ENCODE results near the gene C8B. TPM values are rescaled to one million over a fixed set of nuclear protein-coding genes. Genes with fewer than 3 reads are reported as not detected.

Gene C8B
- total RNA-seq, 4 donors from 2014 or later = not detected

DNA sequence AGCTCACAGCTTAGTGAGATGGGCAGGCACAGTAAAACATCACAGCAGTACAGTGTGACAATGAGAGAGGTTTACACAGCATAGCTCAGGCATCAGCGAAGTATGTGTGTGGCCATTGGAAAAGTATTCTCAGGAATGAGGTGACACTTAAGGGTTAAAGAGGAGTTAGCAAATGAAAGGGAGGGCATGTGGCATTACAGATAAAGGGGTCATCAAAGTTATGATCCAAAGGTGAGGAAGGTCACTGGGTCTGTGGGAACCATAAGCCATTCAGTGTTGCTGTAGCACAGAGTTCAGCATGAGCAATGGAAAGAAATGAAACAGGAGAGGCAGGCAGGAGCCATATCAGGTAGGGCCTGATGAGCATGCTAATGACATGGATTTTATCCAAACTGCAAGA lies 4.5 kb upstream of the C8B start:
- Histone ChIP-seq H3K27me3 (peaks cover 5% of the 10 kb centered on the region), H3K9me3 (peaks cover 0 to 9% (median 0%) of the 10 kb centered on the region in 3 donors), H3K27ac (no peak overlapping the region), H3K4me1 (no peaks in the 10 kb centered on the region), H3K36me3 (no peaks in the 10 kb centered on the region), H3K4me3 (no peak overlapping the region)
- 83 to 100% methylated on average over 1 of the region's 1 CpG for WGBS, 2 donors (ENCODE audit: low coverage in 1 of 2)
- ATAC-seq = no peak
- TF ChIP-seq POLR2AphosphoS5 (IDR thresholded peaks at IDR 0.05) (no peak), EP300 (IDR thresholded peaks at IDR 0.05) (no peak), POLR2A (IDR thresholded peaks at IDR 0.05) (no peak)
- TF ChIP-seq, protein P1, sequence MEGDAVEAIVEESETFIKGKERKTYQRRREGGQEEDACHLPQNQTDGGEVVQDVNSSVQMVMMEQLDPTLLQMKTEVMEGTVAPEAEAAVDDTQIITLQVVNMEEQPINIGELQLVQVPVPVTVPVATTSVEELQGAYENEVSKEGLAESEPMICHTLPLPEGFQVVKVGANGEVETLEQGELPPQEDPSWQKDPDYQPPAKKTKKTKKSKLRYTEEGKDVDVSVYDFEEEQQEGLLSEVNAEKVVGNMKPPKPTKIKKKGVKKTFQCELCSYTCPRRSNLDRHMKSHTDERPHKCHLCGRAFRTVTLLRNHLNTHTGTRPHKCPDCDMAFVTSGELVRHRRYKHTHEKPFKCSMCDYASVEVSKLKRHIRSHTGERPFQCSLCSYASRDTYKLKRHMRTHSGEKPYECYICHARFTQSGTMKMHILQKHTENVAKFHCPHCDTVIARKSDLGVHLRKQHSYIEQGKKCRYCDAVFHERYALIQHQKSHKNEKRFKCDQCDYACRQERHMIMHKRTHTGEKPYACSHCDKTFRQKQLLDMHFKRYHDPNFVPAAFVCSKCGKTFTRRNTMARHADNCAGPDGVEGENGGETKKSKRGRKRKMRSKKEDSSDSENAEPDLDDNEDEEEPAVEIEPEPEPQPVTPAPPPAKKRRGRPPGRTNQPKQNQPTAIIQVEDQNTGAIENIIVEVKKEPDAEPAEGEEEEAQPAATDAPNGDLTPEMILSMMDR (IDR thresholded peaks at IDR 0.05) = no peak

DNA sequence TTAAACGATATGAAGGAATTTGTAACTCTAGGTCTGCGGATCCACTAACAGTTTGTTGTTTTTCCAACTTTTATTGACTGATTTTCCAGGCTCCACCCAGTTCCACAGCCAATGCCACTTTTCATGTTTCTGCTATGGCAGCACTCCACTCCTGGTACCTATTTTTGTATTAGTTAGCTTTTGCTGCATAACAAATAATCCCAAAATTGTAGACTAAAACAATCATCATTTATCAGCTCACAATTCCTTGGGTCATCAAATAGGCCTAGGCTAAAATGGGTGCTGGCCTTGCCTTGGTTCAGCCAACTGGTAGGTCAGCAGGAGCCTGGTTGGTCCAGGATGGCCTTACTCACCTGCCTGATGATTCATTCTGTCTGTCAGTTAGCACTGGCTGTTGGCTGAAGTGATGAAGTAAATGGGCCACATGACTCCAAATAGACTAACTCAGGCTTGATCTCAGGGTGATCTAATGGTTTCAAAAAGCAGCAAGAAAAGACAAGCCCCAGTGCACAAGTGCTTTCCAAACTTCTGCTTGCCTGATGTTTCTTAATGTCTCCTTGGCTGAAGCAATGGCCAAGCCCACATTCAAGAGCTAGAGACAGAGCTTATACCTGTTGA lies 3.2 kb upstream of the C8B start:
- H3K27me3 ChIP-seq = peaks cover 5% of the 10 kb centered on the region
- WGBS, 2 donors (ENCODE audit: low coverage in 1 of 2) = 65 to 94% methylated on average over 2 of the region's 2 CpGs
- peaks cover 0 to 9% (median 0%) of the 10 kb centered on the region in 3 donors for H3K9me3 ChIP-seq
- no peak overlapping the region for H3K27ac ChIP-seq
- H3K4me1 ChIP-seq = no peaks in the 10 kb centered on the region
- TF ChIP-seq EP300 (IDR thresholded peaks at IDR 0.05) (no peak), POLR2A (IDR thresholded peaks at IDR 0.05) (no peak)
- no peak for ATAC-seq
- no peaks in the 10 kb centered on the region for H3K36me3 ChIP-seq
- no peak overlapping the region for H3K4me3 ChIP-seq

DNA sequence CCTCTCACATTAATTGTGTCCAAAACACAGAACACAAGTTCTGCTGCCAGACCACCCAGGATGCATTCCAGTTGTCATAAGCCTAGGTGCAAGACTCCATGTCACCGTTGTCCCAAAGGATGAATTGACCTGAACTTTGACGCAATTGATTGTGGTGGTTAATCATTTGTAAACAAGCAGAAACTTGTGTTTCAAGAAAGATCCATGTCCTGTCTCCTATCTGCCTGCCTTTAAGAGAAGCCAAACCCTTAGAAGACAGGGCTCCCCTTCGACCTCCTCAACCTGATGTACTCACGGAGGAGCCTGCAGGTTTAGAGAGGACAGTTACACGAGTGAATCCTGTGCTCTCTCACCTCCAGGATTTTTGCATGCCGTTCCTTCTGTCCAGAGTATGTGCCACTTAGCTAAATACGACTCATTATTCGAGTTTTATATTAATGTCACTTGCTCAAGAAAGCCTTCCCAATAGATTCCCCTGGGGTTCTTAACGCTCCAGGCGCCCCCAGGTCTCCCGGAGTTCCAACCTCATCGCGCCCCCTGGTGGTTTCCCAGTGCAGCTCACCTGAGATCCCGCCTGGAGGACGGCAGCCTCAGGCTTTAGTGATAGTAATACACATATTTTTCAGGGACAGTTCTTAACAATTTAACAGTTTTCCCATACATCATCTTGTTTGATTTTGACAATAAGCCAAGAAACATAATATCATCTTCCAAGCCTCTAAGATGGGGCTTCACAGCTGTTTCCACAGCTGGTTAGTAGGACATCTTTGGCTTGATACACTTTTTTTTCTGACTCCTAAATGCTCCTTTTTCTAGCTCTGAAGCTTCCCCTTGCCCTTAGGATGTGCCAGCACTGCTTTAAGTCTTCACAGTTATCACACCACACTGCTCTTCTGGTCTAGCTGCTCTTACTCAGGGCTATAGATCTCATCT lies 2.4 kb upstream of the C8B start:
- Histone ChIP-seq H3K27me3 (peaks cover 5% of the 10 kb centered on the region), H3K36me3 (no peaks in the 10 kb centered on the region), H3K27ac (no peak overlapping the region), H3K4me3 (no peak overlapping the region), H3K9me3 (peaks cover 0 to 9% (median 0%) of the 10 kb centered on the region in 3 donors), H3K4me1 (no peaks in the 10 kb centered on the region)
- TF ChIP-seq, protein P1 (IDR thresholded peaks at IDR 0.05) = peak in 1 of 4 experiments; percentile 31
- TF ChIP-seq POLR2AphosphoS5 (IDR thresholded peaks at IDR 0.05) (no peak), POLR2A (IDR thresholded peaks at IDR 0.05) (no peak), EP300 (IDR thresholded peaks at IDR 0.05) (no peak)
- WGBS, 2 donors (ENCODE audit: low coverage in 1 of 2) = 29 to 34% methylated on average over 7 to 15 of the region's 15 CpGs
- no peak for ATAC-seq

DNA sequence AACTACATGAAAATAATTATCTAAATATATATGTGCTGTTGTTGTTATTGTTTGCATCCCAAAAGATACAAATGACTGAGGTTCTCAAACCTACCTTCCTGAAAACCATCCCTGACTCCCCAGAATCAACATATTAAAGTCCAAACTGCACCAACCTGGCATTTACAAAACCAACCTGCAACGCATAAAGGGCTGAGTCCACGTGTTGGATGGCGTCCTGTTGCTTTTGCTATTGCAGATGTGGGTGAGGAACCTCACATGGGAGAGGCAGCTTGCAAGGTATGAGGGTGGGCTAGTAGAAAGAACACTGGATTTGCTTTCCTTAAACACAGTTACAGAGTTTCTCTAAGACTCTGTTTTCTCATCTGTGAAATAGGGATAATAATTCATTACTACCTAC lies 1.5 kb upstream of the C8B start:
- ATAC-seq = no peak
- 72 to 83% methylated on average over 1 to 3 of the region's 3 CpGs for WGBS, 2 donors (ENCODE audit: low coverage in 1 of 2)
- H3K4me3 ChIP-seq = no peak overlapping the region
- H3K9me3 ChIP-seq = peaks cover 0 to 9% (median 0%) of the 10 kb centered on the region in 3 donors
- H3K36me3 ChIP-seq = no peaks in the 10 kb centered on the region
- H3K4me1 ChIP-seq = no peaks in the 10 kb centered on the region
- H3K27ac ChIP-seq = no peak overlapping the region
- H3K27me3 ChIP-seq = peaks cover 5% of the 10 kb centered on the region
- TF ChIP-seq POLR2AphosphoS5 (IDR thresholded peaks at IDR 0.05) (no peak), EP300 (IDR thresholded peaks at IDR 0.05) (no peak), POLR2A (IDR thresholded peaks at IDR 0.05) (no peak)
- TF ChIP-seq, protein P1 (IDR thresholded peaks at IDR 0.05) = no peak

DNA sequence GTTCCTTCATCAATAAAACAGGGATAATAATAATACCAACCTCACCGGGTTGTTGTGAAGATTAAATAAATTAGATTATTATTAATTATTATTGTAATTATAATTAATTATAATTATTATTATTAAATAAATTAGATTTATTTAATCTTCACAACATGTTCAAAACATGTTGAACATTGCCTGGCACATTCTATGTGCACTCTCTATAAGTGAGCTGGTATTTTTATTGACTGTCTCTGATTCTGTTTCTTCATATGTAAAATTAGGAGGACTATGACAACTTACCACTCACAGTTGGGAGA lies 834 bp upstream of the C8B start:
- Histone ChIP-seq H3K9me3 (peaks cover 0 to 9% (median 0%) of the 10 kb centered on the region in 3 donors), H3K4me1 (no peaks in the 10 kb centered on the region), H3K4me3 (no peak overlapping the region), H3K36me3 (no peaks in the 10 kb centered on the region), H3K27me3 (peaks cover 5% of the 10 kb centered on the region), H3K27ac (no peak overlapping the region)
- no peak for TF ChIP-seq EP300 (IDR thresholded peaks at IDR 0.05)
- TF ChIP-seq POLR2AphosphoS5 (IDR thresholded peaks at IDR 0.05) = no peak
- no peak for TF ChIP-seq POLR2A (IDR thresholded peaks at IDR 0.05)
- TF ChIP-seq, protein P1 (IDR thresholded peaks at IDR 0.05) = no peak
- WGBS, 2 donors (ENCODE audit: low coverage in 1 of 2) = 82 to 100% methylated on average over 1 of the region's 1 CpG
- no peak for ATAC-seq
